A549 (cell line): ENCODE results near the gene LAMP1.
A peak's percentile ranks its signal among the peaks of the same experiment; 100 is the strongest.

ENCODE experiments used
- BHLHE40 ChIP-seq: IDR thresholded peaks from 2 replicates; pipeline ENCODE4 v1.6.1; 2012; ENCODE audit warnings: low read depth, low read length, inconsistent platforms
- CEBPB ChIP-seq, 2 experiments: fragments of >200 bp in 1 of 2; sonication (Bioruptor Twin) in 1 of 2; formaldehyde crosslinking in 1 of 2; IDR thresholded peaks; 2 replicates each; pipeline ENCODE4 v1.6.1; 2012 to 2016
- CTCF ChIP-seq: fragments of >200 bp; sonication (Bioruptor Twin); formaldehyde crosslinking; IDR thresholded peaks from 3 replicates; pipeline ENCODE4 v1.5.1; 2016
- EHMT2 ChIP-seq: fragments of 200-600 bp; sonication (generic); IDR thresholded peaks from 2 replicates; pipeline ENCODE4 v1.6.1; 2016; ENCODE audit warnings: antibody characterized with exemption, low read depth, mild to moderate bottlenecking, moderate library complexity
- EP300 ChIP-seq, 2 experiments: fragments of >200 bp; sonication (Bioruptor Twin); formaldehyde crosslinking; IDR thresholded peaks; 2 replicates in 1 of 2; 3 replicates in 1 of 2; pipeline ENCODE4 v1.6.1; 2016 to 2017
- FOSL2 ChIP-seq, 2 experiments: fragments of 450-650 bp in 1 of 2; fragments of >200 bp in 1 of 2; sonication (Bioruptor Twin) in 1 of 2; formaldehyde crosslinking; IDR thresholded peaks; 2 replicates each; pipeline versions ENCODE4 v1.5.0 to v1.6.1; 2016 to 2020; ENCODE audit warnings: mild to moderate bottlenecking in 1 of 2, moderate library complexity in 1 of 2
- FOXS1 ChIP-seq: fragments of 250-450 bp; sonication (Bioruptor Pico); IDR thresholded peaks from 2 replicates; pipeline ENCODE4 v1.5.0; 2020; ENCODE audit warnings: mild to moderate bottlenecking, moderate library complexity
- MYC ChIP-seq: IDR thresholded peaks from 2 replicates; pipeline ENCODE4 v1.6.1; 2012; ENCODE audit warnings: mild to moderate bottlenecking, inconsistent platforms, low read length, improper control_type of control experiment, borderline replicate concordance
- NPAS2 ChIP-seq: fragments of 250-450 bp; sonication (Bioruptor Pico); IDR thresholded peaks from 2 replicates; pipeline ENCODE4 v1.8.0; 2022; ENCODE audit warnings: mild to moderate bottlenecking, moderate library complexity, borderline replicate concordance
- POLR2A ChIP-seq: IDR thresholded peaks from 2 replicates; pipeline ENCODE4 v1.6.1; 2012; ENCODE audit warnings: mild to moderate bottlenecking, low read length
- RFX5 ChIP-seq: fragments of 450-650 bp; IDR thresholded peaks from 2 replicates; pipeline ENCODE4 v1.7.1; 2014; ENCODE audit warnings: antibody characterized with exemption, mild to moderate bottlenecking, moderate library complexity
- ZFP36 ChIP-seq: fragments of 450-650 bp; IDR thresholded peaks from 2 replicates; pipeline ENCODE4 v1.6.1; 2014; ENCODE audit warnings: borderline replicate concordance; ENCODE audit not compliant: partially characterized antibody

GRCh38 chr13:113296823-113297369 is at the start of gene LAMP1:
- peak in 1 of 2 experiments; percentile 34; a peak in 2 of 5 replicates for TF ChIP-seq EP300 (IDR thresholded peaks at IDR 0.05)
- TF ChIP-seq ZFP36 = no peak
- peak; percentile 99 for TF ChIP-seq NPAS2 (CRISPR knock-in tag)
- peak; percentile 95 for TF ChIP-seq BHLHE40
- TF ChIP-seq EHMT2 = no peak
- TF ChIP-seq FOXS1 (CRISPR knock-in tag) = no peak
- no peak for TF ChIP-seq CTCF
- no peak for TF ChIP-seq FOSL2 (IDR thresholded peaks at IDR 0.05)
- TF ChIP-seq FOSL2 (CRISPR knock-in tag; IDR thresholded peaks at IDR 0.05) = peak; percentile 39
- TF ChIP-seq CEBPB (IDR thresholded peaks at IDR 0.05) = peak in 1 of 2 experiments; percentile 34; a peak in 1 of 4 replicates
- TF ChIP-seq RFX5 = no peak
- TF ChIP-seq POLR2A = peak; percentile 33; the same call in 1 of the 2 replicates
- peak; percentile 56 for TF ChIP-seq MYC
